PC-3 (cell line): ENCODE data around the gene SPHK2.

Source experiments
- CTCF ChIP-seq: fragments of 300-600 bp; sonication (generic); conservative IDR thresholded peaks from 2 replicates; pipeline ENCODE4 v1.5.1; 2017; ENCODE audit warnings: antibody characterized with exemption, low read depth, mild to moderate bottlenecking, low read length
- EZH2 ChIP-seq: fragments of 300-600 bp; sonication (generic); IDR thresholded peaks from one replicate; pipeline ENCODE4 v1.6.1; 2017; ENCODE audit warnings: antibody characterized with exemption, mild to moderate bottlenecking, low read length; ENCODE audit not compliant: unreplicated experiment

- no peak for TF ChIP-seq CTCF
- TF ChIP-seq EZH2, result no peak
Measured at GRCh38 chr19:48624067-48624594, 4.8 kb downstream of the SPHK2 start.
